ENCODE results near the gene RAD51.

GRCh38 chr15:40664909-40665308, 30.1 kb upstream of the RAD51 start:
- TF ChIP-seq TAF1 (IDR thresholded peaks at IDR 0.05; ENCODE audit: low read depth) (no peak), CTCF (IDR thresholded peaks at IDR 0.05; ENCODE audit: poor library complexity, severe bottlenecking) (no peak), RAD21 (conservative IDR thresholded peaks at IDR 0.05) (no peak), REST (IDR thresholded peaks at IDR 0.05; ENCODE audit: borderline replicate concordance) (no peak)

Measured in neural cell (in vitro differentiated cells).